ENCODE measurements around the gene DNAI2. TPM values are rescaled to one million over a fixed set of nuclear protein-coding genes. Genes with fewer than 3 reads are reported as not detected.

DNAI2 gene
- polyA plus RNA-seq, 1 experiment = not detected

- no peak overlapping the region for H3K4me3 ChIP-seq (ENCODE audit: low read depth, low read length)
- POLR2A ChIA-PET = no interaction called here
- CTCF ChIA-PET = interaction anchor here (0.6 kb wide), 1 partner anchor 116 kb away, joined by 3 read pairs; no protein-coding TSS in a partner anchor
These were observed 6.0 kb upstream of the DNAI2 start for GRCh38 chr17:74267987-74268499.

GRCh38 chr17:74268558-74268957 lies 5.5 kb upstream of the DNAI2 start:
- Histone ChIP-seq H3K4me3 (ENCODE audit: low read depth, low read length) (no peak overlapping the region), H3K27me3 (ENCODE audit: control insufficient read depth, insufficient read depth, low read length) (peaks cover 2% of the 10 kb centered on the region), H3K27ac (ENCODE audit: low read depth, low read length) (no peak overlapping the region), H3K9me3 (ENCODE audit: control insufficient read depth, insufficient read depth, low read length) (peaks cover 6% of the 10 kb centered on the region; the same call in 1 of the 2 replicates)
- ChIA-PET POLR2A (no interaction called here), CTCF (no interaction called here)
- DNase-seq (ENCODE audit: low read depth, low spot score) = no peak
- no peak for TF ChIP-seq CTCF (IDR thresholded peaks at IDR 0.05; ENCODE audit: low read depth, low read length)

More at GRCh38 chr17:74267987-74268499, 6.0 kb upstream of the DNAI2 start:
- no peak for TF ChIP-seq CTCF (IDR thresholded peaks at IDR 0.05; ENCODE audit: low read depth, low read length)
- DNase-seq (ENCODE audit: low read depth, low spot score) = no peak
- Histone ChIP-seq H3K27ac (ENCODE audit: low read depth, low read length) (no peak overlapping the region), H3K27me3 (ENCODE audit: control insufficient read depth, insufficient read depth, low read length) (peaks cover 2% of the 10 kb centered on the region), H3K9me3 (ENCODE audit: control insufficient read depth, insufficient read depth, low read length) (peaks cover 6% of the 10 kb centered on the region; the same call in 1 of the 2 replicates)

GRCh38 chr17:74270333-74270732 lies 3.7 kb upstream of the DNAI2 start:
- Histone ChIP-seq H3K27me3 (ENCODE audit: control insufficient read depth, insufficient read depth, low read length) (peaks cover 5% of the 10 kb centered on the region), H3K27ac (ENCODE audit: low read depth, low read length) (no peak overlapping the region), H3K4me3 (ENCODE audit: low read depth, low read length) (no peak overlapping the region), H3K9me3 (ENCODE audit: control insufficient read depth, insufficient read depth, low read length) (peaks cover 6% of the 10 kb centered on the region; the same call in 1 of the 2 replicates)
- CTCF ChIA-PET = no interaction called here
- no peak for TF ChIP-seq CTCF (IDR thresholded peaks at IDR 0.05; ENCODE audit: low read depth, low read length)
- no peak for DNase-seq (ENCODE audit: low read depth, low spot score)
- POLR2A ChIA-PET = no interaction called here

GRCh38 chr17:74271281-74271680 lies 2.8 kb upstream of the DNAI2 start:
- no peak for TF ChIP-seq CTCF (IDR thresholded peaks at IDR 0.05; ENCODE audit: low read depth, low read length)
- no peak overlapping the region for H3K27ac ChIP-seq (ENCODE audit: low read depth, low read length)
- peaks cover 6% of the 10 kb centered on the region; the same call in 1 of the 2 replicates for H3K9me3 ChIP-seq (ENCODE audit: control insufficient read depth, insufficient read depth, low read length)
- H3K4me3 ChIP-seq (ENCODE audit: low read depth, low read length) = no peak overlapping the region
- POLR2A ChIA-PET = no interaction called here
- CTCF ChIA-PET = no interaction called here
- no peak for DNase-seq (ENCODE audit: low read depth, low spot score)
- peaks cover 9% of the 10 kb centered on the region for H3K27me3 ChIP-seq (ENCODE audit: control insufficient read depth, insufficient read depth, low read length)

- Histone ChIP-seq H3K4me3 (ENCODE audit: low read depth, low read length) (no peak overlapping the region), H3K9me3 (ENCODE audit: control insufficient read depth, insufficient read depth, low read length) (peaks cover 6% of the 10 kb centered on the region; the same call in 1 of the 2 replicates), H3K27ac (ENCODE audit: low read depth, low read length) (no peak overlapping the region), H3K27me3 (ENCODE audit: control insufficient read depth, insufficient read depth, low read length) (peaks cover 14% of the 10 kb centered on the region)
- TF ChIP-seq CTCF (IDR thresholded peaks at IDR 0.05; ENCODE audit: low read depth, low read length) = no peak
- ChIA-PET POLR2A (no interaction called here), CTCF (no interaction called here)
- no peak for DNase-seq (ENCODE audit: low read depth, low spot score)
These were observed 2.0 kb upstream of the DNAI2 start for GRCh38 chr17:74271901-74272561.
